ENCODE data around the gene RTN3.
A peak's percentile ranks its signal among the peaks of the same experiment; 100 is the strongest.

The RTN3 gene

DNA sequence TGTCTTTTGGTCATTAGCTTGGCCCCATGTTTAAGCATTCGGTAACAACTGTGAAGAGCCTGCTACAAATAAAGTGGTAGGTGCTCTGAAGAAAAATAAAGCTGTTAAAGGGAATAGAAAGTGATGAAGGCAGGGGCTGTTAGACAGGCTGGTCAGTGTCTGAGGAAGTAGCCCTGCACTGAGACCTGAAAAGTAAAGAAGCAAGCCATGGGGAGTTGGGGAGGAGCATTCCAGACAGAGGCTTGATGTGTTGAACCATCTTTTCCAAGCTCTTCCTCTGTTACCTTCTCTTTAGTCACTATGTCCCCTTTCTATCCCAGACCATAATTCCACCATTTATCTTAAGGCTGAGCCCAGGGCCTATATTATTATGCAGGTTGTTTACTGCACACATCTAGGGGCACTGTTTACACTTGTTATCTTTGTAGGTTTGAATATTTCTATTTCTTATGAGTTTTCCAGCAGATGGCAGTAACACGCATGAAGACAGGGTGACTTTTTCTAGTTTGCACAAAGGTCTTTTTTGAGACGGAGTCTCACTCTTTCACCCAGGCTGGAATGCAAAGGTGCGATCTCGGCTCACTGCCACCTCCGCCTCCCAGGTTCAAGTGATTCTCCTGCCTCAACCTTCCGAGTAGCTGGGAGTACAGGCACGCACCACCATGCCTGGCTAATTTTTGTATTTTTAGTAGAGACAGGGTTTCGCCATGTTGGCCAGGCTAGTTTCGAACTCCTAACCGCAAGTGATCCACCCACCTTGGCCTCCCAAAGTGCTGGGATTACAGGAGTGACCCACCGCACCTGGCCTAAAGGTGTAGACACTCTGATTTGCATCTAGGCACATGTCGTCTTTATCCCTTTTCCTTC lies 64.2 kb downstream of the RTN3 start:
- no peak for DNase-seq

- DNase-seq: no peak
Measured at GRCh38 chr11:63747011-63747410, 65.7 kb downstream of the RTN3 start.

DNA sequence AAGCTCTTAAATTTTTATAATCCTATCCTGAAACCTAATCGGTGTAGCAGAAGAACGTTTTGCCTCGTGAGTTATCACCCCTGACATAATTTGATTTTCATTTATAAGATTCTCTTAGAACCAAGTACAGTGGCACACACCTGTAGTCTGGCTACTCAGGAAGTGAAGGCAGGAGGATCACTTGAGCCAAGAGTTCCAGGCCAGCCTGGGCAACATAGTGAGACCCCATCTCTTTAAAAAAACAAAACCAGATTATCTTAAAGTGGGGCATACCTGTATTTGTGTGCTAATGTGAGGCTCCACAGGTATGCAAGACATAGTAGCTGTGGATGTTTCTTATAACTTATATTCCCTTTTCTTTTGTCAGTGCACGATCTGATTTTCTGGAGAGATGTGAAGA lies 68.3 kb downstream of the RTN3 start:
- DNase-seq: no peak

- DNase-seq: no peak
Measured at GRCh38 chr11:63756919-63757761, 75.8 kb downstream of the RTN3 start.

GRCh38 chr11:63760487-63761079 lies 79.3 kb downstream of the RTN3 start:
- DNase-seq: no peak

- no peak for DNase-seq
Measured at GRCh38 chr11:63761188-63761587, 79.9 kb downstream of the RTN3 start.

DNA sequence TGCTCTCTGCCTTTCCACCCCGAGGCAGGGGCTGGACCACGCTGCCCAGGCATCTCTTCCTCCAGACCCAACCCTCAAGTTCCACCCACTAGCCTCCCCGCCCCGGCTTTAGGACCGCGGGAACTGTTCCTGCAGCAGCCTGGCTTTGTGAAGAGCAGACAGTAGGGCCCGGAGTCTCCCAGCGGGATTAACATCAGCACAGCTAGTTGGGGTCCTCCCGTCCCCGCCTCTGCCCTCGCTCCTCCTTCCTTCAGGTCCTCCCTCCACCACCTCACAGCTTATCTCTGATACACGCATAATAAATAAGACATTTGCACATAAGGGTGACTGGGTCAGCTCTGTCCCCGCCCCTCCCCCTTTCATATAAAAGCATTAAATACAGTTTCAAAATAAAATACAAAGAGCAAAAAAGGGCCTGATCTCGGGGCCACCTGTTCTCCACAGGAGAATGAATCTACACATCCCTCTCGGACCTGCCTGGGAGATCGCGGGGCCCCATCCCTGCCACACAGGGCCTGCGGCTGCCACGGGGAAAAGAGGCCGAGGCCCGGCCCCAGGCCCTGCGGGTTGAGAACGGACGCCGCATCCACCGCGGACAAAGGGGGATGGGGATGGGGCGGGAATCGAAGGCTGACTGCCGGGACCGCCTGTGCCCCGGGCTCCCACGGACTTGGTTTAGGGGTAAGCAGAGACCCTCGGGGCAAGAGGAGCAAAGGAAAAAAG lies 80.8 kb downstream of the RTN3 start:
- no peak for DNase-seq

GRCh38 chr11:63762654-63763495 lies 81.6 kb downstream of the RTN3 start:
- DNase-seq: no peak

DNA sequence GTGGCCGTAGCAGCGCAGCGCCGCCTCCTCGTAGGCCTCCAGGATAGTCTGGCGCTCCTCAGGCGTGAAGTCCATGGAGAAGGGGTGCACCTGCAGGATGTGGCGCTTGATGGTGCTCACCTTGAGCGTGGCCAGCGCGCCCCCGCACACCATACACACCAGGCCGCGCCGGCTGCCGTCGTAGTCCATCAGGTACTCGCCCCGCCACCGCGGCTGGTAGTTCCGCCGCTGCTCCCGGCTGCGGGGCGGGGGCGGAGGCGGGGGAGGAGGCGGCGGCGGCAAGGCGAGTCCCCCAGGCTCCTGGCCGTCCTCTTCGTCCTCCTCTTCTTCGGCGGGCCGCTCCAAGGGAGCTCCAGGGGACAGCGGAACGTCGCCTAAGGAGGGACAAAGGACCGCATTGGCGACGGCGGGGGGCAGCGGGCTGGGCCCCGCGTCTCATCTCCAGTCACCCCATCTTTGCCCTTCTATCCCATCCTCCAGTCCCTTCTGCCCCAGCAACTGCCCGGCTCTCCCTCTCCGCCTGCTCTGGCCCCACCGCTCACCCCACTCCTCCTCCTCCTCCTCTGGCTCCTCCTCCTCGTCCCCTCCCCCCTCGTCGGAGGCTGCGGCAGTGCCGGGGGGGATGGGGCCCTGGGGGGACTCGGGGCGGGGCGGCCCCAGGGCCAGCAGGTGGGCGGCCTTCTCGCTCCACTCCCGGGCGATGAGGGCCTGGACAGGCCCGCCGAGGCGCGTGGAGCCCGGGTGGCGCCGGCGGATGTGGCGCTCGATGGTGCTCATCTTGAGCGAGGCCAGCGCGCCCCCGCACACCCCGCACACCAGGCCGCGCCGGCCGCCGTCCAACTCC lies 82.4 kb downstream of the RTN3 start:
- no peak for DNase-seq

DNA sequence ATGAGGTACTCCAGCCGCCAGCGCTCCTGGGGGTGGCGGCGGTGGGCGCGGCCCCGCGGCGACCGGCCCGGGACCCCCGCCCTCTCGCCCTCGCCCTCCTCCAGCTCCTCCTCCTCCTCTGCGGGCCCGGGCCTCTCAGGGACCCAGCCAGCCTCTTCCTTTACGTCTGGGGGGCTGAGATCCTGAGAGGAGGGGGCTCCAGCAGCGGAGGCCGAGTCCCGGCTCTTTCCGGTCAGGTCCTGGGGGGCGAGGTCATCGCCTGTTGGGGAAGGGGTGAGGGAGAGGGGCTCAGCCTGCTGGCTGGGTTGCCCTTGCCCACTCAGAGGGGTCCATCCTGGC lies 83.0 kb downstream of the RTN3 start:
- no peak for DNase-seq

GRCh38 chr11:63764679-63765647 lies 83.7 kb downstream of the RTN3 start:
- no peak for DNase-seq

DNA sequence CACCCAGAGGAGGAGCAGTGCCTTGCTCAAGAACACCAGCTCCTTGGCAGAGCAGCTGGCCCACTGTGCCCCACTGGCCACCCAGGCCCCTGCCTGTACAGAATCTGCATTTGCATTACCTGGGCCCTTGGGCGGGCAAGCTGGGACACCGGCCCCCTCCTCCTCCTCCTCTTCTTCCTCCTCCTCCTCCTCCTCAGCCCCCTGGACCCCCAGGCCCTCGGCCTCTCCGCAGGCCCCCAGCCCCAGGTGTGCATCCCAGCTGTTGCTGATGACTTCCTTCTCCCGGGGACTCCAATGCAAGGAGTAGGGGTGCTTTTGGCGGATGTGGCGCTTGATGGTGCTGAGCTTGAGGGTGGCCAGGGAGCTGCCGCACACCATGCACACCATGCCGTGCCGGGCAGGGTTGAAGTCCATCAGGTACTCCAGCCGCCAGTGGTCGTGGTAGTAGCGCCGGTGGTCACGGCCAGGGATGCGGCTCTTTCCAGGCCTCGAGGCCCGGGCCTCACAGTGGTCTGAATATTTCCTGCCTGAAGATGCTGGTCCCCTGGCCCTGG lies 84.5 kb downstream of the RTN3 start:
- DNase-seq: no peak

GRCh38 chr11:63766531-63767235 lies 85.4 kb downstream of the RTN3 start:
- DNase-seq: no peak

DNA sequence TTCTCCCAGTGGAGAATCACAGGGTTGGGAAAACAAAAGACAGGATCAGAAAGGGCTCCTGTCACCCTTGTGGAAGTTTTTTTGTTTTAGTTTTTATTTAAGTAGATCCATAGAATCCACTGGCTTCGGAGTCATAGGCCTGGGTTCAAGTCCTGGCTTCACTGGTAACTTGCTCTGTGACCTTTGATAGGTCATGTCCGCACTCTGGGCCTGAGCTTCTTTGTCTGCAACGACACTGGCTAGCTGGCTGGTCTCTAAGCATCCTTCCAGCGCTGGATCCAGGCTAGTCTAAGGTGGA lies 85.9 kb downstream of the RTN3 start:
- no peak for DNase-seq

DNA sequence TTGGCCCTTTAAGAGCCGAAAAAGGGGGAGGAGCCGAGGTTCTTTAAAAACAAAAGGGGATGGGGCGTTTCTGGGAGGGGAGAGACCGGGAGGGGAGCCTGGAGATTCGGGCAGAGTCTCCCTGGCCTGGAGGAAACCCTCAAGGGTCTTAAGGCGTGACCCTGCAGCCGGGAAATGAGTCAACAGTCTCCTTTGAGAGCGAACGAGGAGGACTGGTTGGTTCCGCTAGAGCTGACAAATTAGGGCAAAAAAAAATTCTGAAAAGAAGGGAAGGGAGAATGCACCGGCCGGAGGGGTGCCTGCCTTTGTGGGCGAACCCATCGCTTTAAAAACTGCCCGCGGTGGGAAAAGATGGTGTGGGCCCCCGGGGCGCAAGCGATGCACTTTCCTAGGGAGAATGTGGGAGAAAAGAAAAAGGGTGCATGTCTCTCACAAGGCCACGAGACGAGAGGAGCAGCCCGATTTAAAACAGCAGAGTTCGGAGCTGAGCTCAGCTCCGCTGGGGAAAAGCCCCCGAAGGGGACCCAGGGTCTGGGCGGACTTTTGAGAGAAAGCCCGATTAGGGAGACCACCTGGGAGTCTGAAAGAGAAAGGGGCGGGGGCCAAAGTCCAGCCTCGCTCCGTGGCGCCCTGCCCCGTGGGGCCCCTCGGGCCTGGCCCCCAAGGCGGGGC lies 86.4 kb downstream of the RTN3 start:
- DNase-seq: peak; percentile 19 to 76

- DNase-seq: peak in 1 of 2 donors; percentile 17
Measured at GRCh38 chr11:63768237-63769041, 87.1 kb downstream of the RTN3 start, which contains the start of gene ZFTA. Gene ZFTA (minus strand): TSS chr11:63768775. CDS start chr11:63768622, 153 bp downstream.

DNA sequence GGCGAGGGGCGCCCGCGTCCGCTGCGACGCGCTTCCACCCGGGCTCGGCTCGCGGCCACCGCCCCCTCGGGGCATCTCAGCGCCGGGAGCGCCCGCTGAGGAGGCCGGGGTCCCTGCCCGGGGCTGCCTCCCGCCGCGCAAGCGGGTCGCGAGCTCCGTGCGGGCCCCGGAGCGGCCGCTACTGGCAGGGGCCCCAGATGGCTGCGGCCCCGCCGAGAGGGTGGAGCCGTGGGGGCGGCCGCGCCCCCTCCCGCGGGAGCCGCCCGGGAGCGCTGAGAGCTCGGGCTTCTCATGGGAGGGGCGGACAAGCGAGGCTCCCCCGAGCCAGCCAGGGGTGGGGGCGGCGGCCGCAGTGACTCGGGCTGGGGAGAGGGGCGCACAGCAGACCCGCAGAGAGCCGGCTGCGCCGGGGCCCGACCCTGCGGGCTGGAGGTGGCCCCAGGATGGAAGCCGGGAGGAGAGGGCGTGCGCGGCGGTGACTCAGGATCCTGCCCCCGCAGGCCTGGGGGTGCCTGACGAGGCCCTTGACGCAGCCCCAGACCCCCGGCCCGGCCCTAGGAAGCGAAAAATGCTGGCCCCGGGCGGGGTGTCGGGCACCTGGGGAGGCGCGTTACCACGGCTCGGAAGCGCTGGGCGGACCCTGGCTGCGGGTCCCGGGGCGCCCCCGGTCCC lies 87.9 kb downstream of the RTN3 start:
- DNase-seq: no peak

All from bone marrow (tissue), 2 donors.